NCI-H2029 (cell line): ENCODE results near the gene DDX1.

ENCODE experiments used
- DNase-seq: peaks from one replicate; lab custom pipeline; 2025; lab: John Stamatoyannopoulos, UW

DDX1 gene

GRCh38 chr2:15664273-15665066 is 72.8 kb downstream of the DDX1 start:
- no peak for DNase-seq

GRCh38 chr2:15665067-15665942 is 73.6 kb downstream of the DDX1 start:
- no peak for DNase-seq

GRCh38 chr2:15665943-15666460 is 74.3 kb downstream of the DDX1 start:
- no peak for DNase-seq

- no peak for DNase-seq
Measured at GRCh38 chr2:15666861-15667808, 75.5 kb downstream of the DDX1 start.

- DNase-seq = no peak
Measured at GRCh38 chr2:15667809-15668556, 76.3 kb downstream of the DDX1 start.

- no peak for DNase-seq
Measured at GRCh38 chr2:15668611-15669305, 77.1 kb downstream of the DDX1 start.

GRCh38 chr2:15669375-15669910 is 77.8 kb downstream of the DDX1 start:
- DNase-seq = no peak

- DNase-seq = no peak
Measured at GRCh38 chr2:15670469-15670868, 78.8 kb downstream of the DDX1 start.

- DNase-seq = no peak
Measured at GRCh38 chr2:15670981-15671380, 79.3 kb downstream of the DDX1 start.

GRCh38 chr2:15671409-15671808 is 79.7 kb downstream of the DDX1 start:
- no peak for DNase-seq

- no peak for DNase-seq
Measured at GRCh38 chr2:15671842-15672815, 80.5 kb downstream of the DDX1 start.

- no peak for DNase-seq
Measured at GRCh38 chr2:15672961-15673918, 81.6 kb downstream of the DDX1 start.

- DNase-seq = no peak
Measured at GRCh38 chr2:15673919-15674636, 82.4 kb downstream of the DDX1 start.

- no peak for DNase-seq
Measured at GRCh38 chr2:15674637-15675455, 83.2 kb downstream of the DDX1 start.

- no peak for DNase-seq
Measured at GRCh38 chr2:15675456-15676195, 84.0 kb downstream of the DDX1 start.
